ENCODE data around the gene BEST1. TPM values are rescaled to one million over a fixed set of nuclear protein-coding genes. Genes with fewer than 3 reads are reported as not detected.

BEST1 gene
- total RNA-seq, 1 experiment from 2014 or later: 0.13 TPM

DNA sequence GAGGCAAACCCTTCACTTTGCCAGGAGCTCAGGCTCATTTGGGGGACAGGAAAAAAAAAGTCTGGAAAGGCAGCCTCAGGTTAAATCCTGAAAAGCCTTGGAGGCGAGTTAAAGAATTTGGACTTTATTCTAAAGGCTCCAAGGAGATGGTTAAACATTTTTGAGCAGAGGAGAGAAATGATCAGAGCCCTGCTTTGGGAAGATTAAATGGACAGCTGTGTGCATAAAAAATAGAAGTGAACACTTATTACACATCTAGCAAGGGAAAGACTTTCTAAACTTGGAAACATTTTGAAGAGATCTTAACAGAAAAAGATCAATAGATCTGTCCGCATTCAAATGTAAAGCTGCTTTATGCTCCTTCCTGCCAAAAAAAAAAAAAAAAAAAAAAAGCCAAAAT is 24.4 kb upstream of the BEST1 start:
- intact Hi-C loops (cut with micrococcal nuclease; ENCODE audit: unreplicated experiment): no loop called here
- DNase-seq (ENCODE audit: low read depth, low spot score) (no peak), ATAC-seq (no peak)
- Histone ChIP-seq H3K9me3 (ENCODE audit: control insufficient read depth, insufficient read depth, low read depth, low read length) (no peaks in the 10 kb centered on the region), H3K4me3 (ENCODE audit: low read depth in 2 of 2, low read length in 2 of 2) (no peak overlapping the region), H3K4me1 (ENCODE audit: control insufficient read depth, insufficient read depth, low read length) (no peaks in the 10 kb centered on the region), H3K36me3 (ENCODE audit: control insufficient read depth, insufficient read depth, low read length) (no peaks in the 10 kb centered on the region), H3K27me3 (ENCODE audit: control insufficient read depth, insufficient read depth, low read length) (no peaks in the 10 kb centered on the region), H3K27ac (ENCODE audit: low read length) (no peak overlapping the region)
- CTCF ChIA-PET: interaction anchor here (0.5 to 1.2 kb wide), 6 partner anchors 12 to 1962 kb away, joined by 3 to 9 read pairs (median 5); partner anchors contain the start of gene OOSP4A
- POLR2A ChIA-PET: no interaction called here
- TF ChIP-seq, protein P1, sequence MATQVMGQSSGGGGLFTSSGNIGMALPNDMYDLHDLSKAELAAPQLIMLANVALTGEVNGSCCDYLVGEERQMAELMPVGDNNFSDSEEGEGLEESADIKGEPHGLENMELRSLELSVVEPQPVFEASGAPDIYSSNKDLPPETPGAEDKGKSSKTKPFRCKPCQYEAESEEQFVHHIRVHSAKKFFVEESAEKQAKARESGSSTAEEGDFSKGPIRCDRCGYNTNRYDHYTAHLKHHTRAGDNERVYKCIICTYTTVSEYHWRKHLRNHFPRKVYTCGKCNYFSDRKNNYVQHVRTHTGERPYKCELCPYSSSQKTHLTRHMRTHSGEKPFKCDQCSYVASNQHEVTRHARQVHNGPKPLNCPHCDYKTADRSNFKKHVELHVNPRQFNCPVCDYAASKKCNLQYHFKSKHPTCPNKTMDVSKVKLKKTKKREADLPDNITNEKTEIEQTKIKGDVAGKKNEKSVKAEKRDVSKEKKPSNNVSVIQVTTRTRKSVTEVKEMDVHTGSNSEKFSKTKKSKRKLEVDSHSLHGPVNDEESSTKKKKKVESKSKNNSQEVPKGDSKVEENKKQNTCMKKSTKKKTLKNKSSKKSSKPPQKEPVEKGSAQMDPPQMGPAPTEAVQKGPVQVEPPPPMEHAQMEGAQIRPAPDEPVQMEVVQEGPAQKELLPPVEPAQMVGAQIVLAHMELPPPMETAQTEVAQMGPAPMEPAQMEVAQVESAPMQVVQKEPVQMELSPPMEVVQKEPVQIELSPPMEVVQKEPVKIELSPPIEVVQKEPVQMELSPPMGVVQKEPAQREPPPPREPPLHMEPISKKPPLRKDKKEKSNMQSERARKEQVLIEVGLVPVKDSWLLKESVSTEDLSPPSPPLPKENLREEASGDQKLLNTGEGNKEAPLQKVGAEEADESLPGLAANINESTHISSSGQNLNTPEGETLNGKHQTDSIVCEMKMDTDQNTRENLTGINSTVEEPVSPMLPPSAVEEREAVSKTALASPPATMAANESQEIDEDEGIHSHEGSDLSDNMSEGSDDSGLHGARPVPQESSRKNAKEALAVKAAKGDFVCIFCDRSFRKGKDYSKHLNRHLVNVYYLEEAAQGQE (IDR thresholded peaks at IDR 0.05; ENCODE audit: insufficient read depth in 1 of 2, low read depth in 2 of 2, low read length in 1 of 2): no peak
- TF ChIP-seq SIN3A (IDR thresholded peaks at IDR 0.05; ENCODE audit: borderline replicate concordance, insufficient read depth, low read depth, low read length) (no peak), POLR2AphosphoS5 (IDR thresholded peaks at IDR 0.05; ENCODE audit: low read depth, low read length) (no peak), CTCF (IDR thresholded peaks at IDR 0.05) (no peak), TCF7L2 (IDR thresholded peaks at IDR 0.05; ENCODE audit: low read depth, low read length) (no peak)
- no TSS peak for BruUV-seq (replicated peaks)
- in situ Hi-C loops (cut with HindIII; ENCODE audit: low pct_unique_long_range_greater_than_20kb, low sequenced_read_pairs): no loop called here

DNA sequence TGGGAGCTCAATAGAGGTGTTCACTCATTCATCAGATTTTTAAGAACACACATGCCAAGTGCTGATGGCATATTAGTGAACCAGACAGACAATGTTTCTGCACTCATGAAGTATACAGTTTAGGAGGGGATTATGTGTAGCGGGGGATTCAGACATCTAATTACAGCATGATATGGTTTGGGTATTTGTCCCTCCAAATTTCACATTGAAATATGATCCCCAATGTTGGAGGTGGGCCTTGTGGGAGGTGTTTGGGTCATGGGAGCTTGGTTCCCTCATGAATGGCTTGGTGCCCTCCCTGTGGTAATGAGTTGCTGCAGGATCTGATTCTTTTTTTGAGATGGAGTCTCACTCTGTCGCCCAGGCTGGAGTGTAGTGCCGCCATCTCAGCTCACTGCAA is 23.9 kb upstream of the BEST1 start:
- ChIA-PET POLR2A (no interaction called here), CTCF (interaction anchor here (0.5 to 1.2 kb wide), 5 partner anchors 12 to 188 kb away, joined by 3 to 9 read pairs (median 4); no protein-coding TSS in a partner anchor)
- H3K27ac ChIP-seq (ENCODE audit: low read length): no peak overlapping the region
- H3K4me1 ChIP-seq (ENCODE audit: control insufficient read depth, insufficient read depth, low read length): no peaks in the 10 kb centered on the region
- DNase-seq (ENCODE audit: low read depth, low spot score) (no peak), ATAC-seq (no peak)
- in situ Hi-C loops (cut with HindIII; ENCODE audit: low pct_unique_long_range_greater_than_20kb, low sequenced_read_pairs) (no loop called here), intact Hi-C loops (cut with micrococcal nuclease; ENCODE audit: unreplicated experiment) (no loop called here)
- no peaks in the 10 kb centered on the region for H3K36me3 ChIP-seq (ENCODE audit: control insufficient read depth, insufficient read depth, low read length)
- no peak overlapping the region for H3K4me3 ChIP-seq (ENCODE audit: low read depth in 2 of 2, low read length in 2 of 2)
- TF ChIP-seq CTCF (IDR thresholded peaks at IDR 0.05): no peak
- no peak for TF ChIP-seq POLR2AphosphoS5 (IDR thresholded peaks at IDR 0.05; ENCODE audit: low read depth, low read length)
- TF ChIP-seq TCF7L2 (IDR thresholded peaks at IDR 0.05; ENCODE audit: low read depth, low read length): no peak
- TF ChIP-seq SIN3A (IDR thresholded peaks at IDR 0.05; ENCODE audit: borderline replicate concordance, insufficient read depth, low read depth, low read length): no peak
- TF ChIP-seq, protein P1 (IDR thresholded peaks at IDR 0.05; ENCODE audit: insufficient read depth in 1 of 2, low read depth in 2 of 2, low read length in 1 of 2): no peak
- H3K27me3 ChIP-seq (ENCODE audit: control insufficient read depth, insufficient read depth, low read length): no peaks in the 10 kb centered on the region
- H3K9me3 ChIP-seq (ENCODE audit: control insufficient read depth, insufficient read depth, low read depth, low read length): no peaks in the 10 kb centered on the region
- no TSS peak for BruUV-seq (replicated peaks)
